DOHH2 (cell line): ENCODE results near the gene SLC38A4.
"Not testable (repeated sequence)": the region's sequence is repeated elsewhere in the genome, so short reads cannot be mapped to it uniquely, and the experiment has no call there.

Experiments used
- H3F3A ChIP-seq: fragments of 200-600 bp; sonication (generic), shearing (Covaris generic); 2 replicates; pipeline ENCODE4 v1.6.0; 2016; ENCODE audit warnings: antibody characterized with exemption, mild to moderate bottlenecking; ENCODE audit not compliant: control insufficient read depth, insufficient read depth
- H3K27ac ChIP-seq: fragments of 200-600 bp; sonication (generic); 2 replicates; pipeline ENCODE4 v1.5.1; 2014; ENCODE audit warnings: low read depth, mild to moderate bottlenecking, low read length, moderate library complexity
- H3K27me3 ChIP-seq: fragments of 200-600 bp; sonication (generic); 2 replicates; pipeline ENCODE4 v1.6.1; 2014; ENCODE audit warnings: mild to moderate bottlenecking, low read length, mixed read lengths; ENCODE audit not compliant: control insufficient read depth
- H3K36me3 ChIP-seq: fragments of 200-600 bp; sonication (generic); 2 replicates; pipeline ENCODE4 v1.6.1; 2014; ENCODE audit warnings: mild to moderate bottlenecking, low read length, moderate library complexity, mixed read lengths; ENCODE audit not compliant: control insufficient read depth
- H3K4me1 ChIP-seq: fragments of 200-600 bp; sonication (generic); 2 replicates; pipeline ENCODE4 v1.6.1; 2014; ENCODE audit warnings: mild to moderate bottlenecking, low read length, mixed read lengths; ENCODE audit not compliant: control insufficient read depth
- H3K4me2 ChIP-seq: fragments of 200-600 bp; sonication (generic); 2 replicates; pipeline ENCODE4 v1.6.0; 2014; ENCODE audit warnings: mild to moderate bottlenecking, low read length, moderate library complexity
- H3K4me3 ChIP-seq: fragments of 200-600 bp; sonication (generic); 2 replicates; pipeline ENCODE4 v1.5.1; 2014; ENCODE audit warnings: mild to moderate bottlenecking, low read length, mixed read lengths
- H3K79me2 ChIP-seq: fragments of 200-600 bp; sonication (generic); 2 replicates; pipeline ENCODE4 v1.6.1; 2014; ENCODE audit warnings: mild to moderate bottlenecking, low read length, mixed read lengths; ENCODE audit not compliant: control insufficient read depth
- H3K9me2 ChIP-seq: fragments of 200-600 bp; sonication (generic); replicated peaks from 2 replicates; pipeline ENCODE4 v1.6.1; 2014; ENCODE audit warnings: mild to moderate bottlenecking, low read length, mixed read lengths; ENCODE audit not compliant: control insufficient read depth
- H3K9me3 ChIP-seq: fragments of 200-600 bp; sonication (generic); 2 replicates; pipeline ENCODE4 v1.6.1; 2014; ENCODE audit warnings: antibody characterized with exemption, low read length, mixed read lengths; ENCODE audit not compliant: control insufficient read depth, insufficient read depth
- H4K20me1 ChIP-seq: fragments of 200-600 bp; sonication (generic); 2 replicates; pipeline ENCODE4 v1.6.0; 2014; ENCODE audit warnings: low read depth, mild to moderate bottlenecking, antibody characterized with exemption, low read length, moderate library complexity; ENCODE audit not compliant: control insufficient read depth, insufficient read depth
- CTCF ChIP-seq: fragments of 200-600 bp; sonication (generic); IDR thresholded peaks from one replicate; pipeline ENCODE4 v1.5.1; 2014; ENCODE audit warnings: antibody characterized with exemption, mild to moderate bottlenecking, low read depth, low read length; ENCODE audit not compliant: poor library complexity, severe bottlenecking
- EZH2phosphoT487 ChIP-seq: fragments of 200-600 bp; sonication (generic); IDR thresholded peaks from 2 replicates; pipeline ENCODE4 v1.6.1; 2017; ENCODE audit warnings: borderline replicate concordance, mild to moderate bottlenecking, antibody characterized with exemption, low read length, moderate library complexity, mixed read lengths

The SLC38A4 gene

DNA sequence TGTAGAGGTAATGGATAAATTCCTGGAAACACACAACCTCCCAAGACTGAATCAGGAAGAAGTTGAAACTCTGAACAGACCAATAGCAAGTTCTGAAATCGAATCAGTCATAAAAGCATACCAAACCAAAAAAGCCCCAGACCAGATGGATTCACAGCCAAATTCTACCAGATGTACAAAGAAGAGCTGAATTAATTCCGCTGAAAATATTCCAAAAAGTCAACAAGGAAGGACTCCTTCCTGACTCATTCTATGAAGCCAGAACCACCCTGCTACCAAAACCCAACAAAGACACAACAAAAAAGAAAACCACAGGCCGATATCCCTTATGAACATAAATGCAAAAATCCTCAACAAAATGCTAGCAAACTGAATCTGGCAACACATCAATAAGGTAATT is 81.5 kb downstream of the SLC38A4 start:
- Histone ChIP-seq H3K27me3 (no peaks in the 10 kb centered on the region), H4K20me1 (no peaks in the 10 kb centered on the region), H3K79me2 (no peaks in the 10 kb centered on the region), H3K4me3 (no peak overlapping the region), H3K4me2 (no peak overlapping the region), H3K4me1 (no peaks in the 10 kb centered on the region), H3K9me3 (no peaks in the 10 kb centered on the region), H3K9me2 (no peaks in the 10 kb centered on the region), H3F3A (no peaks in the 10 kb centered on the region), H3K36me3 (no peaks in the 10 kb centered on the region), H3K27ac (no peak overlapping the region)
- TF ChIP-seq CTCF: no peak
- no peak for TF ChIP-seq EZH2phosphoT487

DNA sequence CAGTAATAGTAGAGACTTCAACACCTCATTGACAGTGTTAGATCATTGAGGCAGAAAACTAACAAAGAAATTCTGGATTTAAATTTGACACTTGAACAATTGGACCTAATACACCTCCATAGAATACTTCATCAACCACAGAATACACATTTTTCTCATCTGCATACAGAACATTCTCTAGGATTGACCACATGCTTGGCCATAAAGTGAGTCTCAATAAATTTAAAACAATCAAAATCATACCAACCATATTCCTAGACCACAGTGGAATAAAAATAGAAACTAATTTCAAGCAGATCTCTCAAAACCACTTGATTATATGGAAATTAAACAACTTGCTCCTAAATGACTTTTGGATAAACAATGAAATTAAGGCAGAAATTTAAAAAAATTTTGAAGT is 82.3 kb downstream of the SLC38A4 start:
- H4K20me1 ChIP-seq: no peaks in the 10 kb centered on the region
- no peaks in the 10 kb centered on the region for H3K27me3 ChIP-seq
- no peak overlapping the region for H3K4me3 ChIP-seq
- H3K9me3 ChIP-seq: no peaks in the 10 kb centered on the region
- no peaks in the 10 kb centered on the region for H3K36me3 ChIP-seq
- no peak overlapping the region for H3K4me2 ChIP-seq
- H3F3A ChIP-seq: no peaks in the 10 kb centered on the region
- H3K4me1 ChIP-seq: no peaks in the 10 kb centered on the region
- H3K27ac ChIP-seq: no peak overlapping the region
- no peaks in the 10 kb centered on the region for H3K9me2 ChIP-seq
- TF ChIP-seq CTCF (no peak), EZH2phosphoT487 (no peak)
- H3K79me2 ChIP-seq: no peaks in the 10 kb centered on the region

DNA sequence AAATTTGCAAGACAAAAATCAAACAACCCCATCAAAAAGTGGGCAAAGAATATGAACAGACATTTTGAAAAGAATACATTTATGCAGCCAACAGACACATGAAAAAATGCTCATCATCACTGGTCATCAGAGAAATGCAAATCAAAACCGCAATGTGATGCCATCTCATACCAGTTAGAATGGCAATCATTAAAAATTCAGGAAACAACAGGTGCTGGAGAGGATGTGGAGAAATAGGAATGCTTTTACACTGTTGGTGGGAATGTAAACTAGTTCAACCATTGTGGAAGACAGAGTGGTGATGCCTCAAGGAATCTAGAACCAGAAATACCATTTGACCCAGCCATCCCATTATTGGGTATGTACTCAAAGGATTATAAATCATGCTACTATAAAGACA is 83.5 kb downstream of the SLC38A4 start:
- H3K4me1 ChIP-seq, H3K27ac ChIP-seq, H3K9me3 ChIP-seq, H3F3A ChIP-seq, H3K4me2 ChIP-seq, H3K4me3 ChIP-seq, H3K27me3 ChIP-seq, H3K36me3 ChIP-seq, H3K9me2 ChIP-seq, H4K20me1 ChIP-seq, H3K79me2 ChIP-seq: not testable (repeated sequence)

- no peaks in the 10 kb centered on the region for H3K9me3 ChIP-seq
- no peaks in the 10 kb centered on the region for H3K27me3 ChIP-seq
- H3K9me2 ChIP-seq: no peaks in the 10 kb centered on the region
- no peak overlapping the region for H3K27ac ChIP-seq
- no peaks in the 10 kb centered on the region for H3K4me1 ChIP-seq
- no peak for TF ChIP-seq EZH2phosphoT487
- no peak for TF ChIP-seq CTCF
- no peaks in the 10 kb centered on the region for H3K79me2 ChIP-seq
- no peaks in the 10 kb centered on the region for H4K20me1 ChIP-seq
- H3K4me3 ChIP-seq: no peak overlapping the region
- H3K36me3 ChIP-seq: no peaks in the 10 kb centered on the region
- no peaks in the 10 kb centered on the region for H3F3A ChIP-seq
- no peak overlapping the region for H3K4me2 ChIP-seq
These were observed 100.5 kb downstream of the SLC38A4 start for GRCh38 chr12:46725332-46725731.
